Endodermal cell (in vitro differentiated cells): ENCODE results near the gene FASTKD1. TPM values are rescaled to one million over a fixed set of nuclear protein-coding genes. Genes with fewer than 3 reads are reported as not detected.
"Not testable (repeated sequence)": the region's sequence is repeated elsewhere in the genome, so short reads cannot be mapped to it uniquely, and the experiment has no call there.

ENCODE experiments used
- DNase-seq: peaks from one replicate; pipeline ENCODE4 v3.0.0-alpha.2; 2017
- H3K27ac ChIP-seq: 2 replicates; pipeline ENCODE4 v1.5.1; 2013; ENCODE audit warnings: mild to moderate bottlenecking, low read depth, low read length, moderate library complexity
- H3K27me3 ChIP-seq: 2 replicates; pipeline ENCODE4 v1.6.1; 2013; ENCODE audit warnings: mild to moderate bottlenecking, low read length, moderate library complexity; ENCODE audit not compliant: insufficient read depth, control insufficient read depth, poor library complexity, severe bottlenecking
- H3K36me3 ChIP-seq: 2 replicates; pipeline ENCODE4 v1.7.0; 2013; ENCODE audit warnings: mild to moderate bottlenecking, low read length, moderate library complexity; ENCODE audit not compliant: control insufficient read depth, insufficient read depth
- H3K4me1 ChIP-seq: one replicate; pipeline ENCODE4 v1.7.0; 2013; ENCODE audit warnings: low read length; ENCODE audit not compliant: control insufficient read depth, insufficient read depth
- H3K4me3 ChIP-seq: 2 replicates; pipeline ENCODE4 v1.5.1; 2013; ENCODE audit warnings: mild to moderate bottlenecking, low read length, moderate library complexity
- H3K9ac ChIP-seq: 2 replicates; pipeline ENCODE4 v1.6.1; 2013; ENCODE audit warnings: mild to moderate bottlenecking, low read length, moderate library complexity; ENCODE audit not compliant: poor library complexity, severe bottlenecking; ENCODE audit errors: extremely low read depth
- H3K9me3 ChIP-seq: 2 replicates; pipeline ENCODE4 v1.6.1; 2013; ENCODE audit warnings: mild to moderate bottlenecking, low read length, moderate library complexity; ENCODE audit not compliant: control insufficient read depth
- H3K27ac Mint-ChIP-seq: 2 replicates; pipeline ENCODE4 v1.8.0; 2020; ENCODE audit warnings: mixed read lengths
- H3K27me3 Mint-ChIP-seq: 2 replicates; pipeline ENCODE4 v1.8.0; 2021; ENCODE audit warnings: mild to moderate bottlenecking, mixed read lengths; ENCODE audit not compliant: insufficient read depth
- H3K36me3 Mint-ChIP-seq: 2 replicates; pipeline ENCODE4 v1.8.0; 2020; ENCODE audit warnings: low read depth, mixed read lengths
- H3K4me1 Mint-ChIP-seq: 2 replicates; pipeline ENCODE4 v1.8.0; 2020; ENCODE audit warnings: mixed read lengths
- H3K4me3 Mint-ChIP-seq: 2 replicates; pipeline ENCODE4 v1.8.0; 2020; ENCODE audit warnings: mild to moderate bottlenecking, moderate library complexity, mixed read lengths
- H3K9me3 Mint-ChIP-seq: 2 replicates; pipeline ENCODE4 v1.8.0; 2020; ENCODE audit warnings: mild to moderate bottlenecking, mixed read lengths
- CTCF ChIP-seq: fragments of 200-600 bp; sonication (generic); conservative IDR thresholded peaks from 2 replicates; pipeline ENCODE4 v1.5.0; 2021; ENCODE audit warnings: antibody characterized with exemption, mild to moderate bottlenecking
- WGBS, 2 experiments: methylation state at CpG; one replicate each; pipeline versions ENCODE4 v1.1.5 to v1.1.7; 2013; ENCODE audit warnings: missing lambda C conversion rate in 2 of 2, mixed read lengths in 1 of 2; ENCODE audit not compliant: insufficient coverage in 1 of 2, insufficient read length in 1 of 2; 5-methylcytosine and 5-hydroxymethylcytosine counted together
- total RNA-seq, 2 donors: library from RNA; stranded (reverse); fragmentation: NEBNext Ultra II Directional in 1 of 2; extraction: Animal tissue kit (Norgen Biotek cat#: 25700) in 1 of 2; gene quantifications; 2 replicates in 1 of 2; 3 replicates in 1 of 2; pipeline ENCODE4 v1.2.1, GENCODE V29; 2021

Gene FASTKD1
- total RNA-seq, 2 donors from 2014 or later = 45.2 to 56.0 TPM

DNA sequence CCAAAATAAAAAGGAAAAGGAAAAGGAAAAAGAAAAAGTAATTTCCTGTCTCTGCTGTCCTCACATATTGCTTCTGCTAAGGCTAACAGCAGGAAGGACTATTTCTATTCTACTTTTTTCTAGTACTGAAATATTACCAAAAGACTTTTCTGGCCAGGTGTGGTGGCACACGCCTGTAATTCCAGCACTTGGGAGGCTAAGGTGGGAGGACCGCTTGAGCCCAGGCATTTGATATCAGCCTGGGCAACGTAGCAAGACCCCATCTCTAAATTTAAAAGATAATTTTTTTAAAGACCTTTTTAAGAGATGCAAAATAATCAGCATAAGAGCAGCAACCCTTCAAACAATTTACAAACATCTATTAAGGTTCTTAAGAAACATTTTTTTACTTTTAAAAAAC, 31.2 kb downstream of the FASTKD1 start:
- H3K27ac ChIP-seq = no peak overlapping the region
- Mint-ChIP-seq H3K9me3 (no peaks in the 10 kb centered on the region), H3K27ac (no peak overlapping the region), H3K27me3 (no peaks in the 10 kb centered on the region), H3K36me3 (peaks cover 40% of the 10 kb centered on the region), H3K4me1 (no peaks in the 10 kb centered on the region), H3K4me3 (no peak overlapping the region)
- H3K27me3 ChIP-seq = no peaks in the 10 kb centered on the region
- peaks cover 20% of the 10 kb centered on the region for H3K36me3 ChIP-seq
- 94 to 100% methylated on average over 2 to 3 of the region's 3 CpGs for WGBS, 2 experiments
- H3K4me1 ChIP-seq = no peaks in the 10 kb centered on the region
- no peak overlapping the region for H3K4me3 ChIP-seq
- H3K9me3 ChIP-seq = no peaks in the 10 kb centered on the region
- DNase-seq = no peak
- H3K9ac ChIP-seq = no peak overlapping the region
- no peak for TF ChIP-seq CTCF

- no peaks in the 10 kb centered on the region for H3K27me3 Mint-ChIP-seq
Observed at GRCh38 chr2:169540146-169540545, 33.5 kb downstream of the FASTKD1 start.

DNA sequence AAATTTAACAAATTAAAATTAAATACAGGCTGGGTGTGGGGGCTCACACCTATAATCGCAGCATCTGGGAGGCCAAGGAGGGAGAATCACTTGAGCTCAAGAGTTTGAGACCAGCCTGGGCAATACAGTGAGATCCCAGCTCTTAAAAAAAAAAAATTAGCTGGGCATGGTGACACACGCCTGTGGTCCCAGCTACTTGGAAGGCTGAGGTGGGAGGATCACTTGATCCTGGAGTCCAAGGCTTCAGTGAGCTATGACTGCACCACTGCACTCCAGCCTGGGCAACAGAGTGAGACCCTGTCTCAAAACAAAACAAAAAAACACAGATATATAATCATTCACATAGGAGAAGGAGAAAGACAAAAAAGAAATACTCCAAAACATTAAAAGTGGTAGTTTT, 34.2 kb downstream of the FASTKD1 start:
- H3K4me3 ChIP-seq, H3K4me3 Mint-ChIP-seq, H3K4me1 ChIP-seq, H3K27ac ChIP-seq, H3K27me3 Mint-ChIP-seq, H3K9ac ChIP-seq, H3K9me3 ChIP-seq, H3K27ac Mint-ChIP-seq, H3K4me1 Mint-ChIP-seq, DNase-seq, H3K9me3 Mint-ChIP-seq, H3K27me3 ChIP-seq: not testable (repeated sequence)
- peaks cover 31% of the 10 kb centered on the region for H3K36me3 ChIP-seq
- H3K36me3 Mint-ChIP-seq = peaks cover 38% of the 10 kb centered on the region
- WGBS, 2 experiments = 92 to 100% methylated on average over 1 to 2 of the region's 2 CpGs

More at GRCh38 chr2:169540146-169540545, 33.5 kb downstream of the FASTKD1 start:
- Histone ChIP-seq H3K36me3 (peaks cover 31% of the 10 kb centered on the region), H3K4me1 (no peaks in the 10 kb centered on the region), H3K9me3 (no peaks in the 10 kb centered on the region), H3K27me3 (no peaks in the 10 kb centered on the region), H3K27ac (no peak overlapping the region), H3K9ac (no peak overlapping the region), H3K4me3 (no peak overlapping the region)
- TF ChIP-seq CTCF = no peak
- peaks cover 34% of the 10 kb centered on the region for H3K36me3 Mint-ChIP-seq
- H3K4me3 Mint-ChIP-seq = no peak overlapping the region
- no peaks in the 10 kb centered on the region for H3K9me3 Mint-ChIP-seq
- H3K4me1 Mint-ChIP-seq = no peaks in the 10 kb centered on the region
- H3K27ac Mint-ChIP-seq = no peak overlapping the region
- 100% methylated on average over 1 of the region's 2 CpGs; no CpG with 5 or more reads in 1 of the 2 experiments for WGBS, 2 experiments
- no peak for DNase-seq

- H3K27me3 Mint-ChIP-seq = no peaks in the 10 kb centered on the region
- peak; percentile 92 for DNase-seq
- no peaks in the 10 kb centered on the region for H3K9me3 Mint-ChIP-seq
- peaks cover 5% of the 10 kb centered on the region for H3K4me1 Mint-ChIP-seq
- Histone ChIP-seq H3K27me3 (no peaks in the 10 kb centered on the region), H3K4me1 (no peaks in the 10 kb centered on the region), H3K4me3 (no peak overlapping the region), H3K9me3 (no peaks in the 10 kb centered on the region), H3K27ac (no peak overlapping the region), H3K36me3 (peaks cover 30% of the 10 kb centered on the region), H3K9ac (no peak overlapping the region)
- H3K27ac Mint-ChIP-seq = no peak overlapping the region
- TF ChIP-seq CTCF = peak; percentile 95
- WGBS, 2 experiments = 10 to 40% methylated on average over 1 to 2 of the region's 2 CpGs
- H3K36me3 Mint-ChIP-seq = peaks cover 10% of the 10 kb centered on the region
- no peak overlapping the region for H3K4me3 Mint-ChIP-seq
Observed at GRCh38 chr2:169528271-169528701, 45.4 kb downstream of the FASTKD1 start.
